Kidney epithelial cell (primary cell): Measurements from ENCODE around the gene NLN. TPM values are rescaled to one million over a fixed set of nuclear protein-coding genes. Genes with fewer than 3 reads are reported as not detected.

ENCODE experiments used
- DNase-seq: peaks from one replicate; pipeline ENCODE4 v3.0.0-alpha.2; 2010; ENCODE audit warnings: low read depth
- H3K27me3 ChIP-seq: 2 replicates; pipeline ENCODE4 v1.6.0; 2011; ENCODE audit warnings: low read length; ENCODE audit not compliant: control insufficient read depth, insufficient read depth
- H3K36me3 ChIP-seq: 2 replicates; pipeline ENCODE4 v1.5.1; 2011; ENCODE audit warnings: low read length; ENCODE audit not compliant: control insufficient read depth, insufficient read depth
- H3K4me3 ChIP-seq: 2 replicates; pipeline ENCODE4 v1.5.1; 2011; ENCODE audit warnings: low read depth, mild to moderate bottlenecking, control low read depth, low read length
- CTCF ChIP-seq: IDR thresholded peaks from 2 replicates; pipeline ENCODE4 v1.5.1; 2011; ENCODE audit warnings: mild to moderate bottlenecking, moderate library complexity, low read length, control low read depth, inconsistent platforms; ENCODE audit not compliant: insufficient read depth, poor library complexity, severe bottlenecking
- total RNA-seq: library from RNA; depleted of rRNA; stranded (reverse); fragments of >200 nt; gene quantifications from 2 replicates; pipeline ENCODE4 v1.2.3, GENCODE V29; 2015

NLN gene
- total RNA-seq, 1 donor from 2014 or later = 31.0 TPM

- no peak for DNase-seq
- Histone ChIP-seq H3K4me3 (no peak overlapping the region), H3K27me3 (no peaks in the 10 kb centered on the region), H3K36me3 (no peaks in the 10 kb centered on the region)
- TF ChIP-seq CTCF = no peak
Observed at GRCh38 chr5:65823204-65823603, 101.2 kb downstream of the NLN start.

- H3K4me3 ChIP-seq = no peak overlapping the region
Observed at GRCh38 chr5:65823845-65824445, 101.9 kb downstream of the NLN start.

GRCh38 chr5:65825408-65826328 is 103.7 kb downstream of the NLN start:
- no peak for TF ChIP-seq CTCF
- Histone ChIP-seq H3K27me3 (no peaks in the 10 kb centered on the region), H3K36me3 (no peaks in the 10 kb centered on the region), H3K4me3 (no peak overlapping the region)
- no peak for DNase-seq

More at GRCh38 chr5:65823845-65824445, 101.9 kb downstream of the NLN start:
- DNase-seq = no peak
- no peak for TF ChIP-seq CTCF
- H3K36me3 ChIP-seq = no peaks in the 10 kb centered on the region
- H3K27me3 ChIP-seq = no peaks in the 10 kb centered on the region

- Histone ChIP-seq H3K36me3 (no peaks in the 10 kb centered on the region), H3K27me3 (no peaks in the 10 kb centered on the region), H3K4me3 (no peak overlapping the region)
- DNase-seq = no peak
- TF ChIP-seq CTCF = no peak
Observed at GRCh38 chr5:65828022-65828896, 106.3 kb downstream of the NLN start.

- H3K4me3 ChIP-seq = no peak overlapping the region
- TF ChIP-seq CTCF = no peak
- H3K36me3 ChIP-seq = no peaks in the 10 kb centered on the region
- no peak for DNase-seq
- H3K27me3 ChIP-seq = no peaks in the 10 kb centered on the region
Observed at GRCh38 chr5:65830856-65831255, 108.9 kb downstream of the NLN start.
